ENCODE measurements around the gene PAX4.

- TF ChIP-seq GLIS3 (CRISPR knock-in tag; IDR thresholded peaks at IDR 0.05): no peak
- TF ChIP-seq CREB5 (CRISPR knock-in tag; IDR thresholded peaks at IDR 0.05; ENCODE audit: low read depth): no peak
- no peak for TF ChIP-seq ISL1 (CRISPR knock-in tag; IDR thresholded peaks at IDR 0.05)
- no peak for TF ChIP-seq ARNTL (CRISPR knock-in tag; IDR thresholded peaks at IDR 0.05; ENCODE audit: borderline replicate concordance, low read depth)
- no peak for TF ChIP-seq ZC3H10 (CRISPR knock-in tag; IDR thresholded peaks at IDR 0.05)
- TF ChIP-seq CSDC2 (CRISPR knock-in tag; IDR thresholded peaks at IDR 0.05): no peak
- TF ChIP-seq PATZ1 (CRISPR knock-in tag; IDR thresholded peaks at IDR 0.05; ENCODE audit: borderline replicate concordance): no peak
- no peak for TF ChIP-seq ZFP30 (CRISPR knock-in tag; IDR thresholded peaks at IDR 0.05)
- no peak for TF ChIP-seq BACH2 (CRISPR knock-in tag; IDR thresholded peaks at IDR 0.05; ENCODE audit: borderline replicate concordance)
- TF ChIP-seq CSRNP3 (CRISPR knock-in tag; IDR thresholded peaks at IDR 0.05): no peak
These were observed 39.6 kb upstream of the PAX4 start for GRCh38 chr7:127657500-127657899.
